ENCODE data around the gene AMPD3.

- no peak for TF ChIP-seq ZNF333 (CRISPR knock-in tag; IDR thresholded peaks at IDR 0.05; ENCODE audit: borderline replicate concordance)
- no peak for TF ChIP-seq TCF12 (IDR thresholded peaks at IDR 0.05)
- TF ChIP-seq TCF12 (CRISPR knock-in tag; IDR thresholded peaks at IDR 0.05), result no peak
Measured at GRCh38 chr11:10478574-10479550, 23.8 kb downstream of the AMPD3 start.

Measured in HepG2 (cell line).